ENCODE measurements around the gene LGALS7. TPM values are rescaled to one million over a fixed set of nuclear protein-coding genes. Genes with fewer than 3 reads are reported as not detected.

LGALS7 gene
- total and polyA plus RNA-seq, 2 of the 13 experiments (the other 11 are each of a cell fraction or from before 2014, with no cell fraction given), result 0.73 TPM; not detected in 1

DNA sequence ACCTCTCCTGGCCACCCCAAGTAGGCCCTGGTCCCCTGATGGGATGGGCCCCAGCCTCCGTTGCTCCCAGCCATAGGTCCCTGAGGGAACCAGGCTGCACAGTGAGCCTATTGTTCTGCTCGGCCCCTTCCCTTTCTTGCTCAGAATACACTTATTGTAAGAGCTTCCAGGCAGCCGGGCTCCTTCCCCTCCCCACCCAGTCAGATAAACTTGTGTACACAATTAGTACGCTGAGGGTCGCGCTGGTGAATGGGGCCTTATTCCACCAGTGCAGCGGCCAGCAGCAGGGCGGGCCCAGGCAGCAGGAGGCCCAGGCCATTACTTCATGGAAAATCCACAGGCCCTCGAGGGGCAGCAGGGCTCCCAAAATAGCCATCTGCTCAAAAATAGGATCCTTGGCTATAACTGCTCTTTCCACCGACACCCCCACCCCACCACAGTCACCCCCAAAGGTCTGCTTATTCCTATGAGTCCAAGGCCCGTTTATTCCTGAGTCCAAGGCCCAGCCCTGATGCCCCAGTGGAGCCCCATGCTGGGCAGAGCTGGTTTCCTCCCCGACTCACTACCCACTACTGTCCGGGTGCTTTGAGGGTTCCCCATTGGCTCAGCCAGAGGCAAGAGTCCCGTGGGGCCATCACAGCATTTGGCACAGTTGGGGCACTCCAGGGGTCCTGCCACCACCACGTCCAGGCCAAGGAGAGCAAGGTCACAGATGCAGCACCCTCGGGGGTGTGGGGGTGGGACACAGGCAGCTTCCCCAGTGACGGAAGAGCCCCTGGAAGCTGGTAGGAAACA lies 51.1 kb downstream of the LGALS7 start (continued):
- TF ChIP-seq MTERF4 (CRISPR knock-in tag; IDR thresholded peaks at IDR 0.05), result no peak
- TF ChIP-seq TAF1 (CRISPR knock-in tag; IDR thresholded peaks at IDR 0.05), result no peak; the same call in 1 of the 2 replicates
- no peak; the same call in 1 of the 2 replicates for TF ChIP-seq ZNF343 (CRISPR knock-in tag; IDR thresholded peaks at IDR 0.05)
- TF ChIP-seq THAP8 (CRISPR knock-in tag; IDR thresholded peaks at IDR 0.05; ENCODE audit: borderline replicate concordance), result no peak
- peak; percentile 40; the same call in 1 of the 2 replicates for TF ChIP-seq PHF8 (CRISPR knock-in tag; IDR thresholded peaks at IDR 0.05)
- peak; percentile 64; the same call in 1 of the 2 replicates for TF ChIP-seq GATA4 (IDR thresholded peaks at IDR 0.05; ENCODE audit: borderline replicate concordance, low read depth)
- no peak for TF ChIP-seq ZNF33A (CRISPR knock-in tag; IDR thresholded peaks at IDR 0.05; ENCODE audit: borderline replicate concordance)
- 0 out of 2 replicates have a peak, but pooled peaks have one; percentile 23 for TF ChIP-seq PCBP1 (IDR thresholded peaks at IDR 0.05; ENCODE audit: borderline replicate concordance, low read depth, low read length)
- no peak for TF ChIP-seq ZNF674 (CRISPR knock-in tag; IDR thresholded peaks at IDR 0.05; ENCODE audit: low read depth)
- no peak for TF ChIP-seq PITX1 (CRISPR knock-in tag; IDR thresholded peaks at IDR 0.05)
- TF ChIP-seq GTF3A (CRISPR knock-in tag; conservative IDR thresholded peaks at IDR 0.05), result no peak
- TF ChIP-seq BRCA1 (CRISPR knock-in tag; IDR thresholded peaks at IDR 0.05), result no peak
- no peak for TF ChIP-seq TBX3 (IDR thresholded peaks at IDR 0.05; ENCODE audit: borderline replicate concordance)
- TF ChIP-seq ZNF230 (CRISPR knock-in tag; IDR thresholded peaks at IDR 0.05), result peak; percentile 42; the same call in 1 of the 2 replicates
- TF ChIP-seq KLF12 (CRISPR knock-in tag; IDR thresholded peaks at IDR 0.05; ENCODE audit: borderline replicate concordance), result no peak
- TF ChIP-seq, protein P1, sequence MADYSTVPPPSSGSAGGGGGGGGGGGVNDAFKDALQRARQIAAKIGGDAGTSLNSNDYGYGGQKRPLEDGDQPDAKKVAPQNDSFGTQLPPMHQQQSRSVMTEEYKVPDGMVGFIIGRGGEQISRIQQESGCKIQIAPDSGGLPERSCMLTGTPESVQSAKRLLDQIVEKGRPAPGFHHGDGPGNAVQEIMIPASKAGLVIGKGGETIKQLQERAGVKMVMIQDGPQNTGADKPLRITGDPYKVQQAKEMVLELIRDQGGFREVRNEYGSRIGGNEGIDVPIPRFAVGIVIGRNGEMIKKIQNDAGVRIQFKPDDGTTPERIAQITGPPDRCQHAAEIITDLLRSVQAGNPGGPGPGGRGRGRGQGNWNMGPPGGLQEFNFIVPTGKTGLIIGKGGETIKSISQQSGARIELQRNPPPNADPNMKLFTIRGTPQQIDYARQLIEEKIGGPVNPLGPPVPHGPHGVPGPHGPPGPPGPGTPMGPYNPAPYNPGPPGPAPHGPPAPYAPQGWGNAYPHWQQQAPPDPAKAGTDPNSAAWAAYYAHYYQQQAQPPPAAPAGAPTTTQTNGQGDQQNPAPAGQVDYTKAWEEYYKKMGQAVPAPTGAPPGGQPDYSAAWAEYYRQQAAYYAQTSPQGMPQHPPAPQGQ (CRISPR knock-in tag; IDR thresholded peaks at IDR 0.05; ENCODE audit: borderline replicate concordance), result no peak
- TF ChIP-seq ARID5B (CRISPR knock-in tag; IDR thresholded peaks at IDR 0.05), result peak; percentile 79
- no peak for TF ChIP-seq RELA (CRISPR knock-in tag; IDR thresholded peaks at IDR 0.05)
- TF ChIP-seq ZNF576 (CRISPR knock-in tag; IDR thresholded peaks at IDR 0.05), result no peak

All from HepG2 (cell line).